ENCODE data around the gene FAM8A1.

The FAM8A1 gene

GRCh38 chr6:17629824-17630510 is 29.9 kb downstream of the FAM8A1 start:
- no peaks in the 10 kb centered on the region for H3K9me3 ChIP-seq
- H3K36me3 ChIP-seq = peaks cover 83% of the 10 kb centered on the region
- H3K4me1 ChIP-seq = no peaks in the 10 kb centered on the region
- no peaks in the 10 kb centered on the region for H3K27me3 ChIP-seq
- no peak overlapping the region for H3K4me3 ChIP-seq (ENCODE audit: low read depth, low read length)
- no peak for DNase-seq
- no peak for TF ChIP-seq CTCF (IDR thresholded peaks at IDR 0.05; ENCODE audit: low read depth, low read length)

GRCh38 chr6:17630511-17631073 is 30.5 kb downstream of the FAM8A1 start:
- Histone ChIP-seq H3K36me3 (peaks cover 81% of the 10 kb centered on the region), H3K4me3 (ENCODE audit: low read depth, low read length) (no peak overlapping the region), H3K9me3 (no peaks in the 10 kb centered on the region), H3K27me3 (no peaks in the 10 kb centered on the region), H3K4me1 (no peaks in the 10 kb centered on the region)
- no peak for TF ChIP-seq CTCF (IDR thresholded peaks at IDR 0.05; ENCODE audit: low read depth, low read length)
- DNase-seq = no peak

GRCh38 chr6:17632934-17633333 is 32.8 kb downstream of the FAM8A1 start:
- Histone ChIP-seq H3K9me3 (no peaks in the 10 kb centered on the region), H3K36me3 (peaks cover 80% of the 10 kb centered on the region), H3K4me1 (no peaks in the 10 kb centered on the region), H3K27me3 (no peaks in the 10 kb centered on the region), H3K4me3 (ENCODE audit: low read depth, low read length) (no peak overlapping the region)
- DNase-seq = no peak
- TF ChIP-seq CTCF (IDR thresholded peaks at IDR 0.05; ENCODE audit: low read depth, low read length) = no peak

GRCh38 chr6:17633465-17634188 is 33.5 kb downstream of the FAM8A1 start:
- Histone ChIP-seq H3K9me3 (no peaks in the 10 kb centered on the region), H3K4me1 (no peaks in the 10 kb centered on the region), H3K27me3 (no peaks in the 10 kb centered on the region), H3K36me3 (peaks cover 82% of the 10 kb centered on the region), H3K4me3 (ENCODE audit: low read depth, low read length) (no peak overlapping the region)
- DNase-seq = no peak
- no peak for TF ChIP-seq CTCF (IDR thresholded peaks at IDR 0.05; ENCODE audit: low read depth, low read length)

- Histone ChIP-seq H3K9me3 (no peaks in the 10 kb centered on the region), H3K4me1 (no peaks in the 10 kb centered on the region), H3K4me3 (ENCODE audit: low read depth, low read length) (no peak overlapping the region), H3K36me3 (peaks cover 75% of the 10 kb centered on the region), H3K27me3 (no peaks in the 10 kb centered on the region)
- DNase-seq = no peak
- no peak for TF ChIP-seq CTCF (IDR thresholded peaks at IDR 0.05; ENCODE audit: low read depth, low read length)
These were observed 35.5 kb downstream of the FAM8A1 start for GRCh38 chr6:17635568-17635967.

Measured in BE2C (cell line).